OCI-LY7 (cell line): ENCODE data around the gene EXOC4. TPM values are rescaled to one million over a fixed set of nuclear protein-coding genes. Genes with fewer than 3 reads are reported as not detected.

Experiments used
- BruUV-seq: library from RNA; stranded (reverse); fragments of 400-500 nt; replicated peaks from 2 replicates; lab custom pipeline; 2021; lab: Mats Ljungman, UMichigan
- CTCF ChIA-PET: fragments of 300-600 bp; sonication (Branson Sonifier 250); formaldehyde crosslinking; loops from one replicate; lab custom pipeline; 2022; ENCODE audit warnings: antibody characterized with exemption; ENCODE audit not compliant: unreplicated experiment; lab: Charles Lee
- POLR2A ChIA-PET: fragments of 300-600 bp; sonication (Branson Sonifier 250); formaldehyde crosslinking; loops from one replicate; lab custom pipeline; 2022; ENCODE audit warnings: antibody characterized with exemption; lab: Charles Lee
- DNase-seq: peaks from one replicate; pipeline ENCODE4 v3.0.0-alpha.2; 2015; ENCODE audit warnings: low spot score
- H2AFZ ChIP-seq: fragments of 200-600 bp; sonication (generic), shearing (Covaris generic); 2 replicates; pipeline ENCODE4 v1.6.1; 2014; ENCODE audit warnings: mild to moderate bottlenecking, antibody characterized with exemption, low read length, moderate library complexity
- H3K27ac ChIP-seq: fragments of 200-600 bp; sonication (generic); 2 replicates; pipeline ENCODE4 v1.5.1; 2014; ENCODE audit warnings: mixed run types, low read depth, mild to moderate bottlenecking, moderate library complexity, low read length, inconsistent platforms; ENCODE audit not compliant: poor library complexity, severe bottlenecking
- H3K36me3 ChIP-seq: fragments of 200-600 bp; sonication (generic); 2 replicates; pipeline ENCODE4 v1.6.1; 2014; ENCODE audit warnings: mild to moderate bottlenecking, antibody characterized with exemption, low read length, moderate library complexity, mixed read lengths; ENCODE audit not compliant: insufficient read depth
- H3K4me1 ChIP-seq: fragments of 200-600 bp; sonication (generic); 2 replicates; pipeline ENCODE4 v1.5.1; 2014; ENCODE audit warnings: mild to moderate bottlenecking, low read length; ENCODE audit not compliant: insufficient read depth, poor library complexity, severe bottlenecking
- H3K4me2 ChIP-seq: fragments of 200-600 bp; sonication (generic); 2 replicates; pipeline ENCODE4 v1.6.1; 2014; ENCODE audit warnings: mild to moderate bottlenecking, low read length
- H3K4me3 ChIP-seq: fragments of 200-600 bp; sonication (generic); 2 replicates; pipeline ENCODE4 v1.5.1; 2014; ENCODE audit warnings: mild to moderate bottlenecking, low read depth, low read length; ENCODE audit not compliant: poor library complexity, severe bottlenecking
- H3K79me2 ChIP-seq: fragments of 200-600 bp; sonication (generic); 2 replicates; pipeline ENCODE4 v1.6.1; 2016; ENCODE audit warnings: low read depth, mild to moderate bottlenecking, low read length, moderate library complexity, mixed read lengths; ENCODE audit not compliant: insufficient read depth
- H3K9me2 ChIP-seq: fragments of 200-600 bp; sonication (generic); 2 replicates; pipeline ENCODE4 v1.6.1; 2016; ENCODE audit warnings: mild to moderate bottlenecking, low read length, mixed read lengths; ENCODE audit not compliant: insufficient read depth
- H3K9me3 ChIP-seq: fragments of 200-600 bp; sonication (generic); 2 replicates; pipeline ENCODE4 v1.6.1; 2014; ENCODE audit warnings: mild to moderate bottlenecking, mixed run types, low read length, mixed read lengths
- H4K20me1 ChIP-seq: fragments of 200-600 bp; sonication (generic); 2 replicates; pipeline ENCODE4 v1.6.1; 2014; ENCODE audit warnings: mild to moderate bottlenecking, antibody characterized with exemption, low read length, moderate library complexity, mixed read lengths; ENCODE audit not compliant: insufficient read depth
- EZH2phosphoT487 ChIP-seq: fragments of 200-600 bp; sonication (generic); IDR thresholded peaks from 2 replicates; pipeline ENCODE4 v1.6.1; 2018; ENCODE audit warnings: low read depth, borderline replicate concordance, mild to moderate bottlenecking, mixed run types, antibody characterized with exemption, low read length, moderate library complexity, mixed read lengths
- intact Hi-C: fragments of 100-400 bp; cut with micrococcal nuclease; formaldehyde crosslinking; loops from one replicate; pipeline ENCODE4 v1.10.0; 2022; ENCODE audit not compliant: unreplicated experiment
- total RNA-seq, 2 experiments: library from RNA; depleted of rRNA in 1 of 2; stranded (reverse); fragments of >200 nt in 1 of 2; shearing (Covaris generic) in 1 of 2; gene quantifications; 2 replicates each; pipeline ENCODE4 v1.2.3, GENCODE V29; 2014 to 2022
- TF ChIP-seq, protein P1 (sequence below): fragments of 200-600 bp; sonication (generic); conservative IDR thresholded peaks from 2 replicates; pipeline ENCODE4 v1.5.1; 2014; ENCODE audit warnings: mild to moderate bottlenecking, antibody characterized with exemption, low read length, moderate library complexity, mixed read lengths

EXOC4 gene
- total RNA-seq, 2 experiments from 2014 or later = 75.1 to 93.2 TPM

DNA sequence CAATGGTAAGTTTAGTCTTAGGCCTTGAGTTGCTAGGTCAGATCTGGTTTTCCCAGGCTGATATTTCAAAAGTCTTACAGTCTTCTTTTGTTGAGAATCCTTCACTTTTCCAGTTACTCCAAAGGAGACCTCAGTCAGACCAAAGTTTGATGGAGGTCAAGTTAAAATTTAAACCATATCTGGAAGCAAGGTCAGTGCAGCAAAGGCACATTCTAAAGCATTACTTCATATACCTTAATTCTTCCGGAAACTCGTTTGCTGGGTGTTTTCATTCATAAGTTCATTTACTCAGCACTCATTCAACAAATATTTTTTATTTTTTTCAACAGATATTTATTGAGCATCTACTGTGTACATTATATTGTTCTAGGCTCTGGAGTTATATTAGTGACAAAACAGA, 471.3 kb downstream of the EXOC4 start:
- H4K20me1 ChIP-seq = no peaks in the 10 kb centered on the region
- no peaks in the 10 kb centered on the region for H3K36me3 ChIP-seq
- H3K79me2 ChIP-seq = no peaks in the 10 kb centered on the region
- no peak overlapping the region for H3K4me2 ChIP-seq
- no peak overlapping the region for H2AFZ ChIP-seq
- TF ChIP-seq EZH2phosphoT487 = no peak
- TF ChIP-seq, protein P1, sequence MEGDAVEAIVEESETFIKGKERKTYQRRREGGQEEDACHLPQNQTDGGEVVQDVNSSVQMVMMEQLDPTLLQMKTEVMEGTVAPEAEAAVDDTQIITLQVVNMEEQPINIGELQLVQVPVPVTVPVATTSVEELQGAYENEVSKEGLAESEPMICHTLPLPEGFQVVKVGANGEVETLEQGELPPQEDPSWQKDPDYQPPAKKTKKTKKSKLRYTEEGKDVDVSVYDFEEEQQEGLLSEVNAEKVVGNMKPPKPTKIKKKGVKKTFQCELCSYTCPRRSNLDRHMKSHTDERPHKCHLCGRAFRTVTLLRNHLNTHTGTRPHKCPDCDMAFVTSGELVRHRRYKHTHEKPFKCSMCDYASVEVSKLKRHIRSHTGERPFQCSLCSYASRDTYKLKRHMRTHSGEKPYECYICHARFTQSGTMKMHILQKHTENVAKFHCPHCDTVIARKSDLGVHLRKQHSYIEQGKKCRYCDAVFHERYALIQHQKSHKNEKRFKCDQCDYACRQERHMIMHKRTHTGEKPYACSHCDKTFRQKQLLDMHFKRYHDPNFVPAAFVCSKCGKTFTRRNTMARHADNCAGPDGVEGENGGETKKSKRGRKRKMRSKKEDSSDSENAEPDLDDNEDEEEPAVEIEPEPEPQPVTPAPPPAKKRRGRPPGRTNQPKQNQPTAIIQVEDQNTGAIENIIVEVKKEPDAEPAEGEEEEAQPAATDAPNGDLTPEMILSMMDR = no peak
- POLR2A ChIA-PET = no interaction called here
- H3K4me3 ChIP-seq = no peak overlapping the region
- no peaks in the 10 kb centered on the region for H3K4me1 ChIP-seq
- no peaks in the 10 kb centered on the region for H3K9me3 ChIP-seq
- BruUV-seq = no TSS peak
- H3K9me2 ChIP-seq = no peaks in the 10 kb centered on the region; the same call in 1 of the 2 replicates
- H3K27ac ChIP-seq = no peak overlapping the region
- no peak for DNase-seq
- intact Hi-C loops = no loop called here
- CTCF ChIA-PET = no interaction called here

DNA sequence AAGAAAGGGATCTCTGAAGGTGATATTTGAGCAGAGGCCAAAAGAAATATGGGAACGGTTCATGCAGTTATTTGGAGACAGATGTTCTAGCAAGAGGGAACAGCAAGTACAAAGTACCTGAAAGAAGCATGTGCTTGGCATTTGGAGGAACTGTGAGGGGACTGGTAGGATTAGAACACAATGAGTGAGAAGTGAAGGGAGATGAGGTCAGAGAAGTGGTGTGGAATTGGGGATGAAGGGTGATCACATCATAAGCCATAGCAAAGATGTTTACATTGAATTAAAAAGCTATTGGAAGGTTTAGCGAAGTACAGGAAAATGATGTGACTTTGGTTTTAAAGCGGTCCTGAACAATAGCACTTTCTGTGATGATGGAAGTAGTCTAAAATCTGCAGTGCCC, 471.8 kb downstream of the EXOC4 start:
- intact Hi-C loops = no loop called here
- Histone ChIP-seq H3K9me2 (no peaks in the 10 kb centered on the region; the same call in 1 of the 2 replicates), H3K27ac (no peak overlapping the region), H3K4me1 (no peaks in the 10 kb centered on the region), H3K4me3 (no peak overlapping the region), H3K36me3 (no peaks in the 10 kb centered on the region), H4K20me1 (no peaks in the 10 kb centered on the region), H3K4me2 (no peak overlapping the region), H3K9me3 (no peaks in the 10 kb centered on the region), H3K79me2 (no peaks in the 10 kb centered on the region), H2AFZ (no peak overlapping the region)
- ChIA-PET POLR2A (no interaction called here), CTCF (no interaction called here)
- no TSS peak for BruUV-seq
- TF ChIP-seq, protein P1 = no peak
- TF ChIP-seq EZH2phosphoT487 = no peak
- DNase-seq = no peak

GRCh38 chr7:133727476-133728214, 474.8 kb downstream of the EXOC4 start:
- ChIA-PET CTCF (no interaction called here), POLR2A (interaction anchor here (0.9 kb wide), 1 partner anchor 11 kb away, joined by 3 read pairs; no protein-coding TSS in a partner anchor)
- Histone ChIP-seq H3K4me2 (no peak overlapping the region), H3K27ac (no peak overlapping the region), H3K9me2 (no peaks in the 10 kb centered on the region; the same call in 1 of the 2 replicates), H3K4me1 (no peaks in the 10 kb centered on the region), H3K4me3 (no peak overlapping the region), H3K36me3 (no peaks in the 10 kb centered on the region), H2AFZ (no peak overlapping the region), H3K9me3 (no peaks in the 10 kb centered on the region), H3K79me2 (no peaks in the 10 kb centered on the region), H4K20me1 (no peaks in the 10 kb centered on the region)
- no peak for DNase-seq
- no TSS peak for BruUV-seq
- TF ChIP-seq, protein P1 = no peak
- intact Hi-C loops = no loop called here
